Esophagus (tissue), 2 donors: ENCODE measurements around the gene GLI3. TPM values are rescaled to one million over a fixed set of nuclear protein-coding genes. Genes with fewer than 3 reads are reported as not detected.

Experiments
- H3K27ac ChIP-seq, 2 donors: one replicate each; pipeline ENCODE4 v1.5.1; 2013; ENCODE audit warnings: low read depth in 2 of 2, mild to moderate bottlenecking in 2 of 2, inconsistent platforms in 1 of 2, low read length in 1 of 2, moderate library complexity in 1 of 2
- H3K27me3 ChIP-seq, 2 donors: one replicate each; pipeline ENCODE4 v1.6.1; 2013; ENCODE audit warnings: low read length in 2 of 2, control low read depth in 1 of 2, mild to moderate bottlenecking in 1 of 2; ENCODE audit not compliant: insufficient read depth in 2 of 2, control insufficient read depth in 1 of 2
- H3K36me3 ChIP-seq, 2 donors: one replicate each; pipeline ENCODE4 v1.6.1; 2013; ENCODE audit warnings: low read length in 1 of 2; ENCODE audit not compliant: control insufficient read depth in 2 of 2, insufficient read depth in 2 of 2
- H3K4me1 ChIP-seq, 2 donors: one replicate each; pipeline ENCODE4 v1.6.1; 2013; ENCODE audit warnings: low read length in 1 of 2; ENCODE audit not compliant: control insufficient read depth in 2 of 2, insufficient read depth in 2 of 2
- H3K4me3 ChIP-seq, 2 donors: one replicate each; pipeline ENCODE4 v1.5.1; 2013; ENCODE audit warnings: low read length in 2 of 2, mild to moderate bottlenecking in 2 of 2, low read depth in 1 of 2, moderate library complexity in 1 of 2
- H3K9me3 ChIP-seq, 2 donors: one replicate each; pipeline ENCODE4 v1.6.1; 2013; ENCODE audit warnings: mild to moderate bottlenecking in 2 of 2, low read depth in 1 of 2, low read length in 1 of 2, moderate library complexity in 1 of 2; ENCODE audit not compliant: control insufficient read depth in 2 of 2, insufficient read depth in 1 of 2
- WGBS, 2 donors: extraction: QIAGEN DNeasy Blood & Tissue Kit; methylation state at CpG; one replicate each; pipeline ENCODE4 v1.1.7; 2013; 5-methylcytosine and 5-hydroxymethylcytosine counted together
- polyA plus RNA-seq, 2 donors: library from polyadenylated mRNA; stranded (reverse); fragments of 200-250 nt; gene quantifications; one replicate each; pipeline ENCODE4 v1.2.3, GENCODE V29; 2013
- donor health status: healthy with polysubstance abuse.
- donor health status: Bipolar disorder and iron deficiency.

Gene GLI3
- polyA plus RNA-seq, 2 donors = 1.0 to 1.8 TPM

DNA sequence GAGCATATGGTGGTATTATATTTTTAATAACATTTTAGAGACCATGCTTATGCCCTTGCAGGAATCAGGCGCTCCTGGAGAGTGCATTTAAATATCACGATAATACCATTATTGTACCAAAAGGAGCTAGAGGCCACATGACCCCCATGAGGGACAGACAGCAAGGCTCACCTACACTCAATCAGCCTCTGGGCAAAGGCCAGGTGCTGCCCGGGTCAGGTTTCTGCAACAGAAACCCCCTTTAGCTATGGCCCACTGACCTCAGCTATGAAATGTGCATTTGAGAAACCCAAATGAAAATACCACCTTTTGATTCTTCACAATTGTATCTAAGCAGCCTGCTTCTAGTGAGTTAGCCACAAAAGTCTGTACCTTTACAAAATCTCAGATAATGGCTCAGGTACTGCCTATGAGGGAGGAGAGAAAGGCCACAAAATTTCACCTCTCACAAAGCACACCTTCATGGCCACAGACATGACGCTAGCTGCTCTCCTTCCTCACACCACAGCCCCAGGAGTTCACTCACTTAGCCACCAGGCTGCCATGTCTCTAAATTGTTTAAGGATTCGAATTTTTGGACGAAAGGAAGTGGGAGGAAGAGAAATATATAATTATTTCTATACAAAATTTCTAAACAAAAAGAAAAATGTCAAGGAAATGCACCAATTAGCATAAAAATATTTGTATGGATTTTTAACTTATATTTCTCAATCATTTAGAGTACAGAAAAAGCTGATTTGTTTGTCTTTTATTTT, 79.9 kb downstream of the GLI3 start:
- WGBS, 2 donors = 82 to 90% methylated on average over 6 of the region's 6 CpGs
- peaks cover 0 to 2% of the 10 kb centered on the region in 2 donors for H3K4me1 ChIP-seq
- no peak overlapping the region for H3K27ac ChIP-seq
- H3K27me3 ChIP-seq = peaks cover 0 to 2% of the 10 kb centered on the region in 2 donors
- H3K9me3 ChIP-seq = no peaks in the 10 kb centered on the region
- no peak overlapping the region for H3K4me3 ChIP-seq
- no peaks in the 10 kb centered on the region for H3K36me3 ChIP-seq

DNA sequence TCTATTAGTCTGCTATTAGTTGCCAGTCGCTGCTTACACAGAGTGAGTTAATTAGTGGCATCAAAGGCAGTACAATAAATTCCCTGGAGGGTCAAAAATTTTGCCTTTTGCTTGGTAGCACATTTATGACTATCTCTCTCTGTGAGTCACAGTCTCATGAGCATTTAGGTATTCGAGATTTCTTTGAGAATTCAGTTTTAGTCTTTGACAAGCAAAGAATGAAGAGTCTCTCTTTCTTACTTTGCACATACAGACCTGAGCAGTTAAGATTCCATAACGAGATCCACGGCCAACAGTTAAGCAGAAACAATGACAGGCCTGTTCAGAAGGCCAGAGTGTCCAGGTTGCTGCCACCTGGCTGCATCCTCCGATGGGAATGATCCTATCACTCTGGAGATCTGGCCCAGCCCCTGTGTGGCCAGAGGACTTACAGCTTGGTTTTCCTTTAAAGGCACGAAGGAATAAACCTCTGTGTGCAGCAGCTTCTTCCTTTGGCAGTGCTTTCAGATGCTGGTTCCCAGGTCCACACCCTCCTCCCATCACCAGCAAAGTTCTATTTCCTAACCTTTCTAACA, 80.6 kb downstream of the GLI3 start:
- H3K4me3 ChIP-seq = no peak overlapping the region
- H3K27me3 ChIP-seq = peaks cover 0 to 3% of the 10 kb centered on the region in 2 donors
- H3K9me3 ChIP-seq = no peaks in the 10 kb centered on the region
- 57 to 60% methylated on average over 6 of the region's 6 CpGs for WGBS, 2 donors
- no peak overlapping the region for H3K27ac ChIP-seq
- peaks cover 0 to 2% of the 10 kb centered on the region in 2 donors for H3K4me1 ChIP-seq
- no peaks in the 10 kb centered on the region for H3K36me3 ChIP-seq

DNA sequence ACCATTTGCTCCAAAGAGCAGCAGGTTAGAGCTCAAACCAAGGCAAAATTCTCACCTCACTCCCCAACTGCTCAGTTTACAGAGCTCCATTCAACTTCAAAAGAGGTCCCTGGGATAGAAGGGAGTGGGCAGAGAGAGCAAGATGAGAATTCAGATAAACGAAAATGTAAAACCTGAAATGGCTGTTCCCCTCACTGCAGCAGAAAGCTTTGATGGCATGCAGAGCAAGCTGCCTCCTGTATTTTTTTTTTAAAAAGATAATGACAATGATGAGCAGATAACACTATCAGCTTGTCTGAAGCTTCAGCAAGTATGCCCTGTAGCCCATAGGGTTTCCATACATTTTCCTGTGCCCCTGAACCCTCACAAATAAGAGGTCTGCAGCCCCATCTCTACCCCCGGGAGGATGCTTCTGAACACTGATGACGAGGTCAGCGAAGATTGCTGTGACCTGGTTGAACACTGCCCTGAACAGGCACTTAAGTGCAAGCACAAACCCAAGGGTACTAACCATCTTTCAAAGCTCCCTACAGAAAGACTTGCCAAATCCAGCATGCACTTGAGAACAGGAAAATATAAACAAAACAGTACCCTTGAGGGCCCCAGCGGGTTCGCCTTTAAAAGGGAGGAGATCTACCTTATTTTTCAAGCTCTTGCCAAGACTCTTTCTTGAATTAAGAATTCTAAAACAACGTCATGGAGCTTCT, 81.3 kb downstream of the GLI3 start:
- 74 to 75% methylated on average over 7 of the region's 7 CpGs for WGBS, 2 donors
- Histone ChIP-seq H3K27me3 (peaks cover 0 to 3% of the 10 kb centered on the region in 2 donors), H3K4me1 (peaks cover 0 to 2% of the 10 kb centered on the region in 2 donors), H3K36me3 (no peaks in the 10 kb centered on the region), H3K9me3 (no peaks in the 10 kb centered on the region), H3K4me3 (no peak overlapping the region), H3K27ac (no peak overlapping the region)

DNA sequence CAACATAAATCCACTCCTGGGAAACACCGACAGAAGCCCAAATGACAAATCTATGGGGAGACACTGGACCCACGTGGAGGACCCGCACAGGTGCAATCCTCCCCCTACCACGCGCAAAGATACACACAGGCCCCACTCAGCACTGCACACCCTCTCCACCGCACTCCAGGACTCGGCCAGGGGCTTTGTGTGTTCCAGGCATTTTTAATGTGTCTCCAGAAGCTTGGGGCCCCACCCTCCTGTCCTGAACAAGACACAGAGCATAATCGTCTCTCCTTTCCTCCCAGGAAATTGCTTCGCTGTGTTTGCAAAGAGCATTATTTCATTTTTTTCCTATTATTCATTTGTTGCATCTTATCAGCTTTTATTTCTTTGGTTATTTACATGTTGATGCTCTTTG, 82.8 kb downstream of the GLI3 start:
- no peaks in the 10 kb centered on the region for H3K9me3 ChIP-seq
- H3K27me3 ChIP-seq = peaks cover 0 to 3% of the 10 kb centered on the region in 2 donors
- WGBS, 2 donors = 66 to 75% methylated on average over 9 of the region's 9 CpGs
- H3K36me3 ChIP-seq = no peaks in the 10 kb centered on the region
- no peak overlapping the region for H3K27ac ChIP-seq
- H3K4me3 ChIP-seq = no peak overlapping the region
- peaks cover 0 to 2% of the 10 kb centered on the region in 2 donors for H3K4me1 ChIP-seq

DNA sequence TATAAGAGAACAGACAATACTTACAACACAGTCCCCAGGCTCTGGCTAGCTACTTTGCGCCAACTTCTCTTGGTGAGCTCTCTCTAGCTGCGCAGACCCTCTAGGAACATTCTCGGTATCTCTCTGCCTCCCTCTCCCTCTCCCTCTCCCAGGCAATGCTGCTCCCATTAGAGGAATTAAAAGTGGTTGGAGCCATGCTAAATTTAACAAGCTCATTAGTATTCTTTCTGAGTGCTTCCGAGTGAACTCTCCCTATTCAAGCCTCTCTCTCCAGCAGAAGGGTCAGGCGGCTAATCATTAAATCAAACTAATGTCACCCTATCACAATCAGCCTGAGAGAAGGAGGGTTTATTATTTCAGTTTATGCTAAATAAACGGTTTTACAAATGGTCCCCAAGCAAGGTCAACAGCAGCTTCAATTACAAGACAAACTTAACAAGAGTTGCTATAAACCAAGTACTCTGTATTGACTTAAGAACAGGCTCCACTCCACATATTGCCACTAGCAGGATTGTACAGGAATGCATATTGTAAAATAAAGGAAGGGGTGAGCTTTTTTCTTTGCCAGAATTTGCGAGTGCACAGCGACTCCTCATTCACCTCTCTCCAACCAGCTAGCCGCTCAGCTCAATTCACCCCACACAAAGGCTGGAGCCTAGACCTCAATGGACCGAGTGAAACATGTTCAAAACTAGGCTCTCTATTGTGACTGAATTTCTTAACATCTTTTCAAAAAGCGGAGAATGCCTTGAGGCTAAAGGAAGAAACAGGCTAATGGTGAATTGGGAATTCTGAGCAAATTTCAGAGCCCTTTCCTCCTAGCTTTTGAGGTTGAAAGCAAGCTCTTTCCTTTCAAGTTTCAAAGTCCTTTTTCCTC, 84.4 kb downstream of the GLI3 start:
- Histone ChIP-seq H3K27ac (no peak overlapping the region), H3K4me3 (no peak overlapping the region), H3K9me3 (no peaks in the 10 kb centered on the region), H3K27me3 (peaks cover 0 to 3% of the 10 kb centered on the region in 2 donors), H3K4me1 (peaks cover 0 to 2% of the 10 kb centered on the region in 2 donors), H3K36me3 (no peaks in the 10 kb centered on the region)
- 61% methylated on average over 11 of the region's 11 CpGs for WGBS, 2 donors

DNA sequence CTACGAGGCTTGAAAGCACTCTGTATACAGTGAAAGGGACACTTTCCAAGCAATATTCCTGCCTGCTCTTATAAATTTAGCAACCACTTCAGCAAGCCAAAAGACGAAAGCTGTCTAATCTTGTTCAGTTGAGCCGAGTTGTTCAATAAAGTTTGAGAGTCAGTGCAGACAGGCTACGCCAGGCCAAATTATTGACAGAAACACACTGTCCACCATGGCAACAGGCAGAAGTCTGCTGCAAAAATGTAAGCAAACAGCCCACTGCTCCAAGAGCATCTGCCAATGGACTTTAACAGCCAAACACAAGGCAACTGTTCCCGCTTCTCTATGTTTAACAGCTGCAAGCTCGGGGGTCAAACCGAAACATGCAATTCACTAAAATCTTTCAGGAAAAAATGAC, 85.7 kb downstream of the GLI3 start:
- Histone ChIP-seq H3K4me1 (no peaks in the 10 kb centered on the region), H3K4me3 (no peak overlapping the region), H3K9me3 (no peaks in the 10 kb centered on the region), H3K36me3 (no peaks in the 10 kb centered on the region), H3K27ac (peak overlapping the region in 1 of 2 donors; percentile 21), H3K27me3 (peaks cover 0 to 3% of the 10 kb centered on the region in 2 donors)
- 45 to 50% methylated on average over 7 of the region's 7 CpGs for WGBS, 2 donors

DNA sequence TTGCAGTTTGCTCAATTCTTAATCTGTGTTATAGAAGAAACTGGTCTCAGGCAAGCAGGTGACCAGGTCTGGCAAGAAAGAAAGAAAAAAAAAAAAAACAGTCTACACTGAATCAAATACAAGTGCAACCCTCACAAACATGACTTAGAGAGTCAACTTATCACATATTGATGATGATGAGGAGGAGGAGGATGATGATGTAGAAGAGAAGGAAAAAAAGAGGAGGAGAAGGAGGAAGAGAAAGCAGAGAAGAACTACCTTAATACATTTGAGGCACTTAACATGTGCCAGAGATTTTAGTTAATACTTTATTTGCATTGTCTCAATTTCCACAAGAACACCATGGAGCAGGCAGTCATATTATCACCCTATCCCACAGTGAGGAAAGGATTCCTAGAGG, 91.5 kb downstream of the GLI3 start:
- no peaks in the 10 kb centered on the region for H3K9me3 ChIP-seq
- no peak overlapping the region for H3K27ac ChIP-seq
- H3K36me3 ChIP-seq = no peaks in the 10 kb centered on the region
- no peak overlapping the region for H3K4me3 ChIP-seq
- H3K4me1 ChIP-seq = no peaks in the 10 kb centered on the region
- no peaks in the 10 kb centered on the region for H3K27me3 ChIP-seq

DNA sequence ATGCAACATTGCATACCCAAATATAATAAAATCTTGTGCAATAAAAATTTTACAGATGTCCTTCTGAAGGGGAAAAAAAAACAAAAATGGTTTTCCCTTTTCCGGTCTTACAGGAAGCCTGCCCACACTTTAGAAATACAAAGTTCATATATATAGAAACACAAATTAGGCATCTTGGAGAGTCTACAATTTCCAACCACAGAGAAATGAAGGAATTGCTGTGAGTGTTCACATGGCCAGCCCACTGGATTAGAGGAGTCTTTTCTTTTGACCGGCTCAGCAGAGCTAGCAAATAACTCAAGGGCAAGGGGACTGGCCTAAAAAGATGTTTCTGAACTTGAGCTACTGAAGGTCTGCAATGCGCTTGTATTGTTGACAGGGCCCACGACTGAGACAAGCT, 92.4 kb downstream of the GLI3 start:
- Histone ChIP-seq H3K9me3 (no peaks in the 10 kb centered on the region), H3K27ac (no peak overlapping the region), H3K4me3 (no peak overlapping the region), H3K36me3 (no peaks in the 10 kb centered on the region), H3K27me3 (no peaks in the 10 kb centered on the region), H3K4me1 (no peaks in the 10 kb centered on the region)
- 68 to 70% methylated on average over 4 of the region's 4 CpGs for WGBS, 2 donors
